HEK293 (cell line): ENCODE measurements around the gene HES7.

Source experiments
- GFI1B ChIP-seq: fragments of 450-650 bp; formaldehyde crosslinking; IDR thresholded peaks from 2 replicates; pipeline ENCODE4 v1.5.1; 2016; ENCODE audit warnings: missing biosample characterization, missing genetic modification characterization
- GLI2 ChIP-seq: fragments of 450-650 bp; formaldehyde crosslinking; IDR thresholded peaks from 2 replicates; pipeline ENCODE4; 2017; ENCODE audit warnings: missing biosample characterization, missing genetic modification characterization, low read depth, borderline replicate concordance
- KLF1 ChIP-seq: fragments of 450-650 bp; formaldehyde crosslinking; IDR thresholded peaks from 2 replicates; pipeline ENCODE4 v1.5.1; 2016; ENCODE audit warnings: missing biosample characterization, missing genetic modification characterization
- KLF9 ChIP-seq: fragments of 450-650 bp; formaldehyde crosslinking; IDR thresholded peaks from 2 replicates; pipeline ENCODE4 v1.5.1; 2016; ENCODE audit warnings: missing biosample characterization, missing genetic modification characterization, low read depth
- SCRT1 ChIP-seq: fragments of 450-650 bp; formaldehyde crosslinking; IDR thresholded peaks from 2 replicates; pipeline ENCODE4 v1.5.1; 2016; ENCODE audit warnings: missing biosample characterization, missing genetic modification characterization, borderline replicate concordance
- SETDB1 ChIP-seq: IDR thresholded peaks from one replicate; pipeline ENCODE4 v1.6.1; 2017; ENCODE audit warnings: mild to moderate bottlenecking, low read length, moderate library complexity, mixed read lengths; ENCODE audit not compliant: insufficient read length
- WT1 ChIP-seq: fragments of 450-650 bp; formaldehyde crosslinking; IDR thresholded peaks from 2 replicates; pipeline ENCODE4 v1.5.1; 2016; ENCODE audit warnings: missing biosample characterization, missing genetic modification characterization
- ZFHX2 ChIP-seq: fragments of 450-650 bp; formaldehyde crosslinking; conservative IDR thresholded peaks from 2 replicates; pipeline ENCODE4 v1.5.1; 2016; ENCODE audit warnings: missing biosample characterization, missing genetic modification characterization
- ZNF146 ChIP-seq: fragments of 450-650 bp; formaldehyde crosslinking; IDR thresholded peaks from 2 replicates; pipeline ENCODE4 v1.5.1; 2016; ENCODE audit warnings: missing biosample characterization, missing genetic modification characterization
- ZNF274 ChIP-seq, 2 experiments: fragments of 200-500 bp in 1 of 2; fragments of 450-650 bp in 1 of 2; sonication (Bioruptor generic) in 1 of 2; formaldehyde crosslinking in 1 of 2; IDR thresholded peaks; 2 replicates each; pipeline versions ENCODE4 v1.5.1 to v1.6.1; 2014 to 2016; ENCODE audit warnings: borderline replicate concordance in 1 of 2, inconsistent platforms in 1 of 2, low read length in 1 of 2, missing biosample characterization in 1 of 2, missing genetic modification characterization in 1 of 2
- ZNF350 ChIP-seq: fragments of 450-650 bp; formaldehyde crosslinking; IDR thresholded peaks from 2 replicates; pipeline ENCODE4 v1.5.0; 2017; ENCODE audit warnings: missing biosample characterization, mild to moderate bottlenecking, missing genetic modification characterization
- ZNF48 ChIP-seq: fragments of 450-650 bp; formaldehyde crosslinking; IDR thresholded peaks from 2 replicates; pipeline ENCODE4 v1.5.1; 2016; ENCODE audit warnings: missing biosample characterization, missing genetic modification characterization
- ZNF529 ChIP-seq: fragments of 450-650 bp; formaldehyde crosslinking; IDR thresholded peaks from 2 replicates; pipeline ENCODE4 v1.5.1; 2017; ENCODE audit warnings: missing genetic modification characterization, missing biosample characterization; ENCODE audit not compliant: insufficient replicate concordance
- ZNF544 ChIP-seq: fragments of 450-650 bp; formaldehyde crosslinking; IDR thresholded peaks from 2 replicates; pipeline ENCODE4 v1.5.0; 2017; ENCODE audit warnings: missing biosample characterization, missing genetic modification characterization
- ZNF561 ChIP-seq: fragments of 450-650 bp; IDR thresholded peaks from 2 replicates; pipeline ENCODE4 v1.5.1; 2018; ENCODE audit warnings: missing biosample characterization, missing genetic modification characterization, borderline replicate concordance
- ZNF610 ChIP-seq: fragments of 450-650 bp; formaldehyde crosslinking; IDR thresholded peaks from 2 replicates; pipeline ENCODE4 v1.5.1; 2016; ENCODE audit warnings: missing biosample characterization, missing genetic modification characterization, borderline replicate concordance
- ZNF623 ChIP-seq: fragments of 450-650 bp; formaldehyde crosslinking; IDR thresholded peaks from 2 replicates; pipeline ENCODE4 v1.5.1; 2016; ENCODE audit warnings: missing biosample characterization, missing genetic modification characterization
- ZNF660 ChIP-seq: fragments of 450-650 bp; IDR thresholded peaks from 2 replicates; pipeline ENCODE4 v1.5.1; 2018; ENCODE audit warnings: missing biosample characterization, mild to moderate bottlenecking, missing genetic modification characterization
- ZNF76 ChIP-seq: fragments of 450-650 bp; formaldehyde crosslinking; IDR thresholded peaks from 2 replicates; pipeline ENCODE4; 2016; ENCODE audit warnings: low read depth, missing biosample characterization, missing genetic modification characterization, borderline replicate concordance
- ZNF837 ChIP-seq: fragments of 450-650 bp; formaldehyde crosslinking; IDR thresholded peaks from 2 replicates; pipeline ENCODE4 v1.5.1; 2016; ENCODE audit warnings: missing biosample characterization, missing genetic modification characterization
- TF ChIP-seq, protein P1 (sequence below): fragments of 450-650 bp; formaldehyde crosslinking; IDR thresholded peaks from 2 replicates; pipeline ENCODE4 v1.5.1; 2016; ENCODE audit warnings: missing biosample characterization, missing genetic modification characterization
- TF ChIP-seq, protein P2 (sequence below): fragments of 450-650 bp; formaldehyde crosslinking; IDR thresholded peaks from 2 replicates; pipeline ENCODE4 v1.5.1; 2016; ENCODE audit warnings: missing biosample characterization, missing genetic modification characterization
- TF ChIP-seq, protein P3 (sequence below): fragments of 450-650 bp; formaldehyde crosslinking; IDR thresholded peaks from 2 replicates; pipeline ENCODE4 v1.5.1; 2016; ENCODE audit warnings: missing biosample characterization, missing genetic modification characterization, borderline replicate concordance
- TF ChIP-seq, protein P4 (sequence below): fragments of 450-650 bp; formaldehyde crosslinking; IDR thresholded peaks from 2 replicates; pipeline ENCODE4 v1.5.1; 2016; ENCODE audit warnings: missing biosample characterization, missing genetic modification characterization
- TF ChIP-seq, protein P5 (sequence below): sonication (generic); formaldehyde crosslinking; IDR thresholded peaks from 2 replicates; pipeline ENCODE4 v1.8.1; 2022; ENCODE audit warnings: mild to moderate bottlenecking, moderate library complexity, missing genetic modification reagents

The HES7 gene

DNA sequence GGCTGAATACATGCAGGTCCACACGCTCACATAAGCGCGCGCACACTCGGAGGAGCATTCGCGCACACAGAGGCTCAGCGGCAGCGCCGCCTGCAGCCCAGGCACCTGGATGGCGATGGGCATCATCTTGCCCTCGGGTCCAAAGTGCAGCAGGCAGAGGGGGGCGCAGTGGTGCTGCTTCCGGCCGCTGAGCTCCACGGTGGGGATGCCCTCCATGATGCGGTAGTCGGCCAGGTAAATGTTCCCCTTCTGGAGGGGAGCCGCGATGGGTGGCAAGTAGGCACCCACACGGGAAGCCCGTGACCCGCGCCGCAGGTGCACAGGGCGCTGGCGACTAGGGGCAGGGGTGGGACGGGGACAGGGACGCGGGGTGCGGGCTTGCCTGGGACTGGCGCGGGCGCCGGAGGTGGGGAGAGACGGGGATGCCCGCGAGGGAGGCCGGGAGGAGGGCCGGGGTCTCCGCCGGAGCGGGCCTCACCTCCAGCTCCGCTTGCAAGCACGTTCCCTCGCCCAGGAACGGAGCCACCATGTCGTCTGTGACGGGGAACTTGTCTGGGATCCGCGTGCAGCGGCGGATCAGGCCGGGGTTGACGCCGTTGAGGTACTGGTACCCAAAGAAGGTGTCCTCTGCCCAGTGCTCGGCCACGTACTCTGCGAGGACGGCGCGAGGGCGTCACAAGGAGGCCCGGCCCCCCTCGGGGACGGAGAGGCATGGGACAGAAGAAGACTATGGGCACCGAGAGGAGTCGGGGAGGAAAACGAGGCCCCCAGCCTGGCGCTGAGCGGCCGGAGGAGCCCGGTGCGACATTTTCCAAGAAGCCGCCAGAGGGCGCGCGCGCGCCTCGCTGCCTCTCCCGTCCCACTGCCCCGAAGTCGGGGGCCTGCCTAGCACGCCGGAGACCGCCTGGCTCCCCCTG, 44.4 kb downstream of the HES7 start (continued):
- TF ChIP-seq KLF9 (tag by site-specific recombination) = no peak
- TF ChIP-seq, protein P1, sequence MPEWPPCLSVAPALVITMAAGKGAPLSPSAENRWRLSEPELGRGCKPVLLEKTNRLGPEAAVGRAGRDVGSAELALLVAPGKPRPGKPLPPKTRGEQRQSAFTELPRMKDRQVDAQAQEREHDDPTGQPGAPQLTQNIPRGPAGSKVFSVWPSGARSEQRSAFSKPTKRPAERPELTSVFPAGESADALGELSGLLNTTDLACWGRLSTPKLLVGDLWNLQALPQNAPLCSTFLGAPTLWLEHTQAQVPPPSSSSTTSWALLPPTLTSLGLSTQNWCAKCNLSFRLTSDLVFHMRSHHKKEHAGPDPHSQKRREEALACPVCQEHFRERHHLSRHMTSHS (tag by site-specific recombination) = no peak
- TF ChIP-seq ZFHX2 (tag by site-specific recombination) = no peak; the same call in 1 of the 2 replicates
- no peak for TF ChIP-seq ZNF274 (IDR thresholded peaks at IDR 0.05; ENCODE audit: low read length)
- TF ChIP-seq ZNF274 (tag by site-specific recombination; IDR thresholded peaks at IDR 0.05; ENCODE audit: borderline replicate concordance) = no peak
- TF ChIP-seq ZNF350 (tag by site-specific recombination) = no peak
- TF ChIP-seq ZNF48 (tag by site-specific recombination) = no peak
- TF ChIP-seq, protein P2, sequence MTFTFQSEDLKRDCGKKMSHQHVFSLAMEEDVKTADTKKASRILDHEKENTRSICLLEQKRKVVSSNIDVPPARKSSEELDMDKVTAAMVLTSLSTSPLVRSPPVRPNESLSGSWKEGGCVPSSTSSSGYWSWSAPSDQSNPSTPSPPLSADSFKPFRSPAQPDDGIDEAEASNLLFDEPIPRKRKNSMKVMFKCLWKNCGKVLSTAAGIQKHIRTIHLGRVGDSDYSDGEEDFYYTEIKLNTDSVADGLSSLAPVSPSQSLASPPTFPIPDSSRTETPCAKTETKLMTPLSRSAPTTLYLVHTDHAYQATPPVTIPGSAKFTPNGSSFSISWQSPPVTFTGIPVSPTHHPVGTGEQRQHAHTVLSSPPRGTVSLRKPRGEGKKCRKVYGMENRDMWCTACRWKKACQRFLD (tag by site-specific recombination) = no peak
- 0 out of 2 replicates have a peak, but pooled peaks have one; percentile 0 for TF ChIP-seq KLF1 (tag by site-specific recombination)
- peak; percentile 89 for TF ChIP-seq ZNF76 (tag by site-specific recombination)
- TF ChIP-seq, protein P3, sequence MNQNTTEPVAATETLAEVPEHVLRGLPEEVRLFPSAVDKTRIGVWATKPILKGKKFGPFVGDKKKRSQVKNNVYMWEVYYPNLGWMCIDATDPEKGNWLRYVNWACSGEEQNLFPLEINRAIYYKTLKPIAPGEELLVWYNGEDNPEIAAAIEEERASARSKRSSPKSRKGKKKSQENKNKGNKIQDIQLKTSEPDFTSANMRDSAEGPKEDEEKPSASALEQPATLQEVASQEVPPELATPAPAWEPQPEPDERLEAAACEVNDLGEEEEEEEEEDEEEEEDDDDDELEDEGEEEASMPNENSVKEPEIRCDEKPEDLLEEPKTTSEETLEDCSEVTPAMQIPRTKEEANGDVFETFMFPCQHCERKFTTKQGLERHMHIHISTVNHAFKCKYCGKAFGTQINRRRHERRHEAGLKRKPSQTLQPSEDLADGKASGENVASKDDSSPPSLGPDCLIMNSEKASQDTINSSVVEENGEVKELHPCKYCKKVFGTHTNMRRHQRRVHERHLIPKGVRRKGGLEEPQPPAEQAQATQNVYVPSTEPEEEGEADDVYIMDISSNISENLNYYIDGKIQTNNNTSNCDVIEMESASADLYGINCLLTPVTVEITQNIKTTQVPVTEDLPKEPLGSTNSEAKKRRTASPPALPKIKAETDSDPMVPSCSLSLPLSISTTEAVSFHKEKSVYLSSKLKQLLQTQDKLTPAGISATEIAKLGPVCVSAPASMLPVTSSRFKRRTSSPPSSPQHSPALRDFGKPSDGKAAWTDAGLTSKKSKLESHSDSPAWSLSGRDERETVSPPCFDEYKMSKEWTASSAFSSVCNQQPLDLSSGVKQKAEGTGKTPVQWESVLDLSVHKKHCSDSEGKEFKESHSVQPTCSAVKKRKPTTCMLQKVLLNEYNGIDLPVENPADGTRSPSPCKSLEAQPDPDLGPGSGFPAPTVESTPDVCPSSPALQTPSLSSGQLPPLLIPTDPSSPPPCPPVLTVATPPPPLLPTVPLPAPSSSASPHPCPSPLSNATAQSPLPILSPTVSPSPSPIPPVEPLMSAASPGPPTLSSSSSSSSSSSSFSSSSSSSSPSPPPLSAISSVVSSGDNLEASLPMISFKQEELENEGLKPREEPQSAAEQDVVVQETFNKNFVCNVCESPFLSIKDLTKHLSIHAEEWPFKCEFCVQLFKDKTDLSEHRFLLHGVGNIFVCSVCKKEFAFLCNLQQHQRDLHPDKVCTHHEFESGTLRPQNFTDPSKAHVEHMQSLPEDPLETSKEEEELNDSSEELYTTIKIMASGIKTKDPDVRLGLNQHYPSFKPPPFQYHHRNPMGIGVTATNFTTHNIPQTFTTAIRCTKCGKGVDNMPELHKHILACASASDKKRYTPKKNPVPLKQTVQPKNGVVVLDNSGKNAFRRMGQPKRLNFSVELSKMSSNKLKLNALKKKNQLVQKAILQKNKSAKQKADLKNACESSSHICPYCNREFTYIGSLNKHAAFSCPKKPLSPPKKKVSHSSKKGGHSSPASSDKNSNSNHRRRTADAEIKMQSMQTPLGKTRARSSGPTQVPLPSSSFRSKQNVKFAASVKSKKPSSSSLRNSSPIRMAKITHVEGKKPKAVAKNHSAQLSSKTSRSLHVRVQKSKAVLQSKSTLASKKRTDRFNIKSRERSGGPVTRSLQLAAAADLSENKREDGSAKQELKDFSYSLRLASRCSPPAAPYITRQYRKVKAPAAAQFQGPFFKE (tag by site-specific recombination) = no peak
- TF ChIP-seq ZNF561 (tag by site-specific recombination) = peak; percentile 75; the same call in 1 of the 2 replicates
- TF ChIP-seq ZNF610 (tag by site-specific recombination) = no peak
- TF ChIP-seq, protein P4, sequence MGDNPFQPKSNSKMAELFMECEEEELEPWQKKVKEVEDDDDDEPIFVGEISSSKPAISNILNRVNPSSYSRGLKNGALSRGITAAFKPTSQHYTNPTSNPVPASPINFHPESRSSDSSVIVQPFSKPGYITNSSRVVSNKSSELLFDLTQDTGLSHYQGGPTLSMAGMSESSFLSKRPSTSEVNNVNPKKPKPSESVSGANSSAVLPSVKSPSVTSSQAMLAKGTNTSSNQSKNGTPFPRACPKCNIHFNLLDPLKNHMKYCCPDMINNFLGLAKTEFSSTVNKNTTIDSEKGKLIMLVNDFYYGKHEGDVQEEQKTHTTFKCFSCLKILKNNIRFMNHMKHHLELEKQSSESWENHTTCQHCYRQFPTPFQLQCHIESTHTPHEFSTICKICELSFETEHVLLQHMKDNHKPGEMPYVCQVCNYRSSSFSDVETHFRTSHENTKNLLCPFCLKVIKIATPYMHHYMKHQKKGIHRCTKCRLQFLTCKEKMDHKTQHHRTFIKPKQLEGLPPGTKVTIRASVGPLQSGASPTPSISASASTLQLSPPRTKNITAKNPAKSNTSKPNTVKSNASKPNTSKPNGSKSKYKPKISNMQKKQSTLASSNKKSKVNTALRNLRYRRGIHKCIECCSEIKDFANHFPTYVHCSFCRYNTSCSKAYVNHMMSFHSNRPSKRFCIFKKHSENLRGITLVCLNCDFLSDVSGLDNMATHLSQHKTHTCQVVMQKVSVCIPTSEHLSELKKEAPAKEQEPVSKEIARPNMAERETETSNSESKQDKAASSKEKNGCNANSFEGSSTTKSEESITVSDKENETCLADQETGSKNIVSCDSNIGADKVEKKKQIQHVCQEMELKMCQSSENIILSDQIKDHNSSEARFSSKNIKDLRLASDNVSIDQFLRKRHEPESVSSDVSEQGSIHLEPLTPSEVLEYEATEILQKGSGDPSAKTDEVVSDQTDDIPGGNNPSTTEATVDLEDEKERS = no peak
- TF ChIP-seq GFI1B (tag by site-specific recombination) = no peak
- TF ChIP-seq, protein P5, sequence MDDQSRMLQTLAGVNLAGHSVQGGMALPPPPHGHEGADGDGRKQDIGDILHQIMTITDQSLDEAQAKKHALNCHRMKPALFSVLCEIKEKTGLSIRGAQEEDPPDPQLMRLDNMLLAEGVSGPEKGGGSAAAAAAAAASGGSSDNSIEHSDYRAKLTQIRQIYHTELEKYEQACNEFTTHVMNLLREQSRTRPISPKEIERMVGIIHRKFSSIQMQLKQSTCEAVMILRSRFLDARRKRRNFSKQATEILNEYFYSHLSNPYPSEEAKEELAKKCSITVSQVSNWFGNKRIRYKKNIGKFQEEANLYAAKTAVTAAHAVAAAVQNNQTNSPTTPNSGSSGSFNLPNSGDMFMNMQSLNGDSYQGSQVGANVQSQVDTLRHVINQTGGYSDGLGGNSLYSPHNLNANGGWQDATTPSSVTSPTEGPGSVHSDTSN (CRISPR knock-in tag) = no peak
- no peak; the same call in 1 of the 2 replicates for TF ChIP-seq WT1 (tag by site-specific recombination)
- TF ChIP-seq SETDB1 = no peak
- no peak for TF ChIP-seq GLI2 (tag by site-specific recombination)
- 0 out of 2 replicates have a peak, but pooled peaks have one; percentile 3 for TF ChIP-seq ZNF146 (tag by site-specific recombination)
- TF ChIP-seq ZNF623 (tag by site-specific recombination) = no peak
- no peak for TF ChIP-seq ZNF529
- peak; percentile 76 for TF ChIP-seq ZNF660 (tag by site-specific recombination)
- no peak for TF ChIP-seq SCRT1 (tag by site-specific recombination)
- TF ChIP-seq ZNF837 (tag by site-specific recombination) = peak; percentile 22; the same call in 1 of the 2 replicates
- TF ChIP-seq ZNF544 (tag by site-specific recombination) = no peak
